Measurements from ENCODE around the gene SLC39A8.
"Not testable (repeated sequence)": the region's sequence is repeated elsewhere in the genome, so short reads cannot be mapped to it uniquely, and the experiment has no call there.

SLC39A8 gene

DNA sequence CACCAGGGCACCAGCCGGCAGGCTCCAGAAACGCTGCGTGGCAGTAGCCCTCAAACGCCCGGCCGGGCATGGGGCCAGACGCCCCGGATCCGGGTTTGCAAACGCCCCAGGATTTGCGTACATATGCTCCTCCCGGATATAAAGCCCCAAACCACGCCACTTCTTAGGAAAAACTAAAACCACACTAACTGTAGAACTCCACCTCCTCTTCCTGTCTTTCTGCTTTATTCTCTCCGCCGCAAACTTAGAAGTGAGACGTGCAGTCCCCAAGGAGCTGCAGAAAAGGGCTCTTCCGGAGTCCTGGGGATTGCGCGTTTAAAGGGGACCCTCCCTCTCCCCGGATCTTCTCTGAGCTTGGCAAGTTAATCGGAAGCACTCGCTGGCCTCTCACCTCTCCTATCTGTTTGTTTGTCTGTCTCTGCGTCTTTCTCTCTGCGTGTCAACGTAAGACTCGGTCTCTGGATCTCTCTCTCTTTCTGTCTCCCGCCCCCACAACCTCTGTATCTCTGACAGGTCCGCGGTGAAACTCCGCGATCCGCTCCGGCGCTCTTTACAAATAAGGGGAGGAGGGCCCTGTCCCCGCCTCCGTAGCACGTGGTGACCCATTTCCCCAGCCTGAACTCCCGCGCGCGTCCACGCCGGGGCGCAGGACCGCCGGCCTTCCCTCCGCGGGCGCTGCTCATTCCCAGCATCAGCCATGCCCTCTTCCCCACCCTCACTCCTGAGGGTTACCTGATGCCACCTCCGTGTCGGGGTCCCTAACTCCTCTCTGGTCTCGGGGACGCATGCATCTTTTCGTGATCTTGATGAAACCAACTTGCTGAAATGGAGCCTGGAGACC lies at the start of gene SLC39A8:
Gene SLC39A8 (minus strand): TSS at position 529 of the 841 bp plus-strand sequence. CDS start 820 bp downstream, outside the sequence.
- DNase-seq = peak; percentile 75

DNA sequence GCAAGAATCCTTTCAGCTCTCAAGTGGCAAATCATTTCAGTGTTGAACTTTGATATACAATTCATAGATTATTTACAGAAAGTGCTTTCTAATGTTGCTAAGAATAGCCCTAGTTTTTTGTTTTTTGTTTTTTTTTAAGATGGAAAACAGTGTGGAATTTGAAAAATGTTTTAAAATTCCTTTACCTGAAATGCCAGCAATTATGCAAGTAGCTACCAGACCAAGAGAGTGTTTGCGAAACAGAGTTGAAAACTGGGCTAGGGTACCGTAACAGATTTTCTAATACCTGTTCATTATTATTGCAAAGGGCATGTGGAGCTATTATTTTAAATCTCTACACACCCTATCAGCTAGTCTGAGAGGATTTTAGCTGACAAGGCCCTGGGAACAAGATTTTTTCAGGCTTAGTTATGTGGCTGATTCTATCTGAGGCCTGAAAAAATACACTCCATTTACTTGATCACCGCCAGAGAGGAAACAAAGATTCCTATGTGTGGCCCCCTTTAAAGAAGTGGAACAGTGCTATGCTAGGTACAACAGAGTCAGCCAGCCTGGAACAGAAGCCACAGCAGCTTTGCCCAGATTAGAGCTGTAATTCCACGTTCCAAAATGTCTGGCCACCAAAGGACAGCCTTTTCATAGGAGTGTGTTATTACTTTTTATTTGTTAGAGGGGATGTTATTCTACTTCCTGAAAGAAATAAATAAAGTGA lies 46.9 kb upstream of the SLC39A8 start:
- DNase-seq = no peak

DNA sequence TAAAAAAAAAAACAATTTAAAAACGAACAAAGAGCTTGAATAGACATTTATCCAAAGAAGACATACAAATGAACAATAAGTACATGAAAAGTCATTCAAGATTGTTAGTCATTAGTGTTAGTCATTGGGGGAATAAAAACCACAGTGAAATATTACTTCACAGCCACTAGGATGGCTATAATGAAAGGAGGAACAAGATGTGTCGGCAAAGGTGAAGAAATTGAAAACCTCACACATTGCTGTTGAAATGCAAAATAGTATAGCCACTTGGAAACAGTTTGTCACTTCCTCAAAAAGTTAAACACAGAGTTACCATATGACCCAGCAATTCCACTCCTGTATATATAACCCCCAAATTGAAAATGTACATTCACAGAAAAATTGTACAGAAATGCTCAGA lies 45.2 kb upstream of the SLC39A8 start:
- DNase-seq = no peak

DNA sequence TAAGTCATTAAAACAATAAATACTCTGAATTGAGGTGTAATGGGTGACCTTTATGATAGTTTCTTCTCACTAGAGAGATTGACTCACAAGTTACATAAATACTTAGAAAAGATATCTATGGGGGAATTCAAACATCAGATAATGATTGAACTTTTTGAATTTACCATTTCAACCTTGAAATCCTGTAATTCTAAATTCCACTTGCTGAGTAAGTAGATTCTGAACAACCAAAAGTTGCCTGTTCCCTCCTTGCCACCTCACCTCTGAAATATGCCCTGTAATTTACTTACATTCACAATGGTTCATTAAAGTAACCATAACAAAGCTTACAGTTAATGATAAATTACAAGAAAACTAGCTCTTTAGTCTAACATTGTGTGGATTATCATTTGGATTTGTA lies 43.3 kb upstream of the SLC39A8 start:
- no peak for DNase-seq

DNA sequence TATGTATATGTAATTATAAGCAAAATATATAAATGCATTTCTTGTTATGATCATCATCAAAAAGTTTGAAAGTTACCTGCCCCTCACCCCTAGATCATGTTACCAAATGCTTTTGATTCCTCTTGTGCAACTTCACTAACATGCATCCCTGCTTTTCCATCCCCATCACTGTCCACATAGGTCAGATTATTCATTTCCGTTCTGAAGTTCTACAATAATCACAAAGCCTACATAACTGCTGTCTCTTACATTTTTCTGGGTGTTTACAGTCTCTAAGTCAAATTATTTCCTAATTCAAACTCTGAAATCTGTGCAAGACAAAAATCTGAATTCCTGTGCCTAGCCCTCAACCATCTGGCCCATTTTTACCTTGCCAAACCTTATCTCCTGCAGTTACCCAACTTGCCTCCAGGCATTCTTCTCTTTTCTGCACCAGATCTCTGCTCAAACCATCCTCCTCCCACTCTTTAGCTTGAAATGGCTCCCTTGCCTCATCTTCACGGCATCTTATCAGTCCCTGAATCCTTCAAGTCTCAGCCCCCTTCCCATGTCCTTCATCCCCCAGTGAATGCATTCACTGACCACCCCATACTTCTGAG lies 42.4 kb upstream of the SLC39A8 start:
- DNase-seq = no peak

DNA sequence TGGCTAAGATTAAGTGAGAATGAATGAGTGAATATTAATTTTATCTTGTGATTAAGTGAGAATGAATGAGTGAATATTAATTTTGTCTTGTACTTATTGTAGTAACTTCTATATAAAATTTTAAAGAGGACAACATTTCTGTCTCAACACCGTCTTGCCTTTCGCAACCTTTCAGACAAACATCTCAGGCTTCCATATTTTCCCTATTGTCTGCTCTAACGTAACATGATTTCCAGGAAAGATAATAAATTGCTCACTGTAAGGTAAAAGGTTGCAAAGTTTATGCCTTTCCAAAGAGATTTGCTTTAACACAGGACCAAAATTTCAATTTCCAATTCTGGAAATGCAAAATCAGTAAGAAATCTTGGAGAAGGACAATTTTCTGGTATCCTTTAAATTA lies 41.7 kb upstream of the SLC39A8 start:
- DNase-seq = no peak

DNA sequence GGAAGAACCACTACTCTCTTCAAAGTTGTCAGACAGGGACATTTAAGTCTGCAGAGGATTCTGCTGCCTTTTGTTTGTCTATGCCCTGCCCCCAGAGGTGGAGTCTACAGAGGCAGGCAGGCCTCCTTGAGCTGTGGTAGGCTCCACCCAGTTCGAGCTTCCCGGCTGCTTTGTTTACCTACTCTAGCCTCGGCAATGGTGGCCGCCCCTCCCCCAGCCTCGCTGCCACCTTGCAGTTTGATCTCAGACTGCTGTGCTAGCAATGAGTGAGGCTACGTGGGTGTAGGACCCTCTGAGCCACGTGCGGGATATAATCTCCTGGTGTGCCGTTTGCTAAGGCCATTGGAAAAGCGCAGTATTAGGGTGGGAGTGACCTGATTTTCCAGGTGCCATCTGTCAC lies 35.0 kb upstream of the SLC39A8 start:
- not testable (repeated sequence) for DNase-seq

DNA sequence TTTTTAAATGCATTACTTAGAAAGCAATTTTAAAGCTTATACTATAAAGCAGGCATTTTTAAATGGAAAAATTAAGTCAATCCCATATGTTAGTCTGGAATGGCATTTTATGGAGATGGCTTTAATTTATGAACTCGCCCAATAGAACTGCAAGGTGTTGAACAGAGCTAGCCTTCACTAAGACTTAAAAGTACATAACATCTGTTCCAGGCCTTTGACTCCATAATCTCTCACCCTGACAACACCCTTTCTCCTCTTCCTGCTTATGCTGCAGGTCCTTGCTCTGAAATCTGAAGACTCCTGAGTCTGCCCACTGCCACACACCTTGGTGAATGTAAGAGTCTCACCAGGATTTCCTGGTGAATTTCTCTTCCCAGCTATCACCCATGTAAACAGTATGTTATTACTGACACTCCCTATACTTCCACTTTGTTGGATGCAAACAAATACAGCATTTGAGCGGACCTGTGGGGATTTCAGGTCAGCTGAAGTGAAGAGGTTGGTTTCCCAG lies 17.7 kb upstream of the SLC39A8 start:
- DNase-seq = no peak

DNA sequence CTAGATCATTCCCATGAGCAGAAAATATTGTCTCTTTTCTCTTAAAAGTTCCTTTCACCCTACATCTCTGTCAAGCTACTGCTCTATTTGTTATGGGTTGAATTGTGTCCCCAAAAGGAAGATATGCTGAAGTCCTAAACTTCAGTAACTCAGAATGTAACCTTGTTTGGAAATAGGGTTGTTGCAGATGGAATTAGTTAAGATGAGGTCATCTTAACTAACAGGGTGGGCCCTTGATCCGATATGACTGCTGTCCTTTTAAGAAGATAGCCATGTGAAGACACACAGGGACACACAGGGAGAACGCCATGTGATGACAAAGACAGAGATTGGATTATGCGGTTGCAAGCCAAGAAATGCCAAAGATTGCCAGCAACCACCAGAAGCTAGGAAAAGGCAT lies 12.8 kb upstream of the SLC39A8 start:
- no peak for DNase-seq

DNA sequence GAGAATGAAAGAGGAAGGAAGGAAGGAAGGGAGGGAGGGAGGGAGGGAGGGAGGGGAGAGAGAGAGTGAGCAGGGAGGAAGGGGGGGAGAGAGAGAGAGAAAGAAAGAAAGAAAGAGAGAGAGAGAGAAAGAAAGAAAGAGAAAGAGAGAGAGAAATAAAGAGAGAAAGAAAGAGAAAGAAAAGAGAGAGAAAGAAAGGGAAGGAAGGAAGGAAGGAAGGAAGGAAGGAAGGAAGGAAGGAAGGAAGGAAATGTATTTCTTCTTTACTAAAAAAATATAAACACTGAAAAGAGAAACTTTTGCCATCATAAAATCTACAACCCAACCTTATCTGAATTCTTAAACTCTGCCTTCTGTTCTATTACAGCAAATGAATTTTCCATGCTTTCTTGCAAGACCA lies 12.4 kb upstream of the SLC39A8 start:
- not testable (repeated sequence) for DNase-seq

DNA sequence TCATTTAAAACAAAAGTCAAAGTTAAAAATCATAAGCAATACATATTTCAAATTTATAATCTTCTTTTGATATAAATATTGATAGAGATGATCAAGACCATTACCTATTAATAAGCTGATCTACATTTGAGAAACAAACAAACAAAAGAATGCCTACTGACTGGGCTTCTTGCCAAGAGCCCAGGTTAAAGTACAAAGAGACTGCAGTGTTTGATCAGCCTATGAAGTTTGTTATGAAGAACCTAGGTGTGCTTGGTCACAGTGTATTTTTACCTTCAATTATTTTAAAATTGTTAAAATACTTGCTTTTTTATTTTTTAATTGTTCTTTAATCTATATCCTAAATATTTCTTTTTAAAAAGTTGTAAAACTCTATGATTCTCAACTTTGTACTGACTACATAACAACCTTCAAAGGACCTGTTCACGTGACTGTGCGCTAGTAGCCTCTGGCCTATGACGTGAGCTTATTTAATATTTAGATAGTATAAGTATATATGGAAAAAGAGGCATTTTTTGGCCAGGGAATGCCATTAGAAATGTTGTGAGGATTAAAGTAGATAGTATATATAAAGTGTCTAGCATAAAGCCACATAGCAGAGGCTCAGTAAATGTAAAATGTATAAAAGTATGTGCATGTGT lies 11.4 kb upstream of the SLC39A8 start:
- no peak for DNase-seq

DNA sequence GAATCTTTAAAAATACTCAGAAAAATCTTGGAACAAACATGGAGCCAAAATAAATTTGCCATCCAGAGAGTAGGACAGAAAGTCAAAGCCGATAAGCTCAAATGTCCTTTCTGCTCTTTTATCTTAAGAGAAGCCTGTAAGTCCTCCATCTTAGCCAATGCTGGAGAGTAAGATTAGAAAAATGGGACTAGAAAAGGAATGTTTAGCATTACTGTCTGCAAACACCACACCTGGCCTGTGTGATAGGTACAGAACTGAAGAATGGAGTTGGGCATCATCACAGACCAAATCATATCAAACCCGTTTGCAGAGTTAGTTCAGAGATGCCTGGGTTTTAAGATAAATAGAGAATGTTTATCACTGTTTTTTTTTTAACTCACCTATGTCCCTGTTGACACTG lies 10.5 kb upstream of the SLC39A8 start:
- DNase-seq = no peak

DNA sequence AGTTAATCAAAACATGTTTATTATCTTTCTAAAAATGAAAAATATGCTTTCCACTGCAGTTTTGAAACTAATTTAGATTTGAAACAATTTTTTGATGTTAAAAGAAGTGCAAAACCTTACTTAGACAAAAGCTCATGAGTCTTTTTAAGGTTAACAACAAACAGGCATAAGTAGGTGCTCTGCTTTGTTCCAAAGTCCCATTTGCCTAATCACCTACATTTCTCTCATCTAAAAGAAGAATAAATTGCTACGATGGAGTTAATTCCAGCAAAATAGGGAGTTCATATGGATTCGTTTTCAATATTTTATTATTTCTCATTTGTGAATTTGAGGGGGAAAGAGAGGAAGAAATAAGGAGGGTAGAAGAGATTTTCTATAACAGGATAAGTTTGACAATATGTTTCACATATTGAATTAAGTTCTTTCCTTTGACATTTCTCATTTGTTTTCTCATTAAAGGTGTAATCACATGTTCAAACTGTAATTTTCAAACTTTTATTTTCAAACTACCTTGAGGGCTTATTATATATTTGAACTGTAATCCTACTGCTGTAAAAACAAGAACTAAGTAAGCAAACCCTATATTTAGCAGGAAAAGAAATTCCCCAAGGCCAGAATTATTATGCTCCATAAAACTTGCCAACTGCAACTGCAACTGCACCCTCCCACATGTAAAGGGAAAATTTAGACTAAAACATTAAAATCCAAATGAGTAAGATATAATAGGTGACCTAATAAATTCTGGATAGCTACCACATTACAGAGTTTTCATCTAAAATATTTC lies 9.6 kb upstream of the SLC39A8 start:
- DNase-seq = no peak

DNA sequence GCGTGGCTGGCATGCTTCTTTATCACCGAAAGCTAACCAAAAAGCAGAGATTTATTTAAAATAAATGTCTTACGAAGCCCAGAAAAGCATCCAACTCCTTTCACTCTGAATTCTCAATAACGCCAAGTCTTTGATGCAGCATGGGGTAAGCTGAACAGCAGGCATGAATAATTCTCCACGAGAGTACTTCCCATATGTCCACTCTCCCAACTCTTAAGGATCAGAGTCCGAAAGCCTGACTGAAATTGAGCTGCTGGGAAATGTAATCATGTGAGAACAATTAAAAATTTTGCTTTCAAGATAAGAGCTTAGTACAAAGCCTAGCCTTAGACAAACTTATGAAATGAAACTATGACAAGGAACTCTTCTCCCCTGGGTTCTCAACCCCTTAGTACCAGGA lies 7.5 kb upstream of the SLC39A8 start:
- DNase-seq = no peak

DNA sequence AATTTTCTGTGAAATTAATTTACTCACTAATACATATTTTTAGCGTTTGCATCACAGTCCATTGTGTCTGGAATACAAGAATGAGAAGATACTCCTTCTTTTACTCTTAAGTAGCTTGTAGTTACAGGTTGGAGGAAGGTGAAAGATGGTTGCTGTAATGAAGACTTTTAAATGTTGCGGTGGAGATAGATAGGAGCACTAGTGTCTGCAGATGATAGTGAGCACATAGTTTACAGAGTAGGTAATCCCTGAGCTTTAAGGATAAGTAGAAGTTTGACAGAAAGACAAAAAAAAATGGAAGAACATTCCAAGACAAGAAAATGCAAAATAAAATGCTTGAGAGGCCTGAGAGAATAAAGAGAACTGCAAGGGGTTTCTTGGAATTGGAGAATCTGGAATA lies 5.4 kb upstream of the SLC39A8 start:
- no peak for DNase-seq

DNA sequence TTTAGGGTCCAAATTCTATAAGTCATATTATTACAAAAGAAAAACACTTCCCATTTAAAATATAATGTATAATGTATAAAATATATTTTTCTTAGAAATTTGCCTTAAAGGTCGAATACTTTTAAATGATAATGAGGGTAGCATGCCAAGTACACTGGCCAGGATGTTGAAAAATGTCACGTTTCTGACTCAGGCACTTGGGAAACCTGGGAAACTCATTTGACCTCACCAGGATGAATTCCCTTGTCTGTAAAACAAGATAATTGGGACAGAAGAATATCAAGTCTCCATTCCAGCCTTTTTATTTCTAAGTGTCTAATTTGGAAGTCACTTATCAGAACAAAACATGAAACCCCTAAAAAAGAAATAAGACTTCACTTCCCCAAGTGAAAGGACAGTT lies 3.4 kb upstream of the SLC39A8 start:
- DNase-seq = no peak

DNA sequence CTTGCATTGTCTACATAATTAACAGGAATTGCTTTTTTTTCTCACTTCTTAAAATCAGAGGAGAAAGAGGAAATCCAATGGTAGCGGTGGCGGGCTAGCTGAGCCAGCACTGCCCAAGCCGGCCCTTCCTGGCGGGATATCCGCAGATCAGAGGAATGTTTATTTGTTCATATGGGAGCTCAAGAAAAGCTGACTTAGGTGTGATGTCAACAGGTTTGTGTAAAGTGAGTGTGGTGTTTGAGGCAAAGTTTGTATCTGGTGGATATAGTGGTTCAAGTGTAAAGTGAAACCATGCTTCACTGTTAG lies 466 bp upstream of the SLC39A8 start:
- no peak for DNase-seq

DNA sequence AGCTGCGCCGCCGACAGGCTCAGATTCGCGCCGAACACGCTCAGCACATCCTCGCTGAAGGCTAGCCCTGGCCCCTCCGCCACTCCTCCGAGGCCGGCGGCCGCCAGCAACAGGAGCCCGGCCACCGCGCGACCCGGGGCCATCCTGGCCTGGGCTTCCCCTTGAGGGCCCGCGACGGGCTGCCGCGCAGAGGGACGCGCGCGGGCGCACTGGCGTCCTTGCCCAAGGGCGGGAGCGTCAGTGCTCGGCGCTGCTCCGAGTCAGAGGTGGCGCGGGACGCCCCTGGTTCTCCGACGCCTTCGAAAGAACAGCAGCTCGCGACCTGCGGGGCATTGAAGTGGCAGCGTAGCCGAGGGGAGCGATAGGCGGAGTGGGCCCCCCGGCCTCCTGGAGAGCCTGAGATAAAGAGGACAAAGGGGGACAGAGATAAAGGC lies 745 bp downstream of the SLC39A8 start:
- peak; percentile 49 for DNase-seq

DNA sequence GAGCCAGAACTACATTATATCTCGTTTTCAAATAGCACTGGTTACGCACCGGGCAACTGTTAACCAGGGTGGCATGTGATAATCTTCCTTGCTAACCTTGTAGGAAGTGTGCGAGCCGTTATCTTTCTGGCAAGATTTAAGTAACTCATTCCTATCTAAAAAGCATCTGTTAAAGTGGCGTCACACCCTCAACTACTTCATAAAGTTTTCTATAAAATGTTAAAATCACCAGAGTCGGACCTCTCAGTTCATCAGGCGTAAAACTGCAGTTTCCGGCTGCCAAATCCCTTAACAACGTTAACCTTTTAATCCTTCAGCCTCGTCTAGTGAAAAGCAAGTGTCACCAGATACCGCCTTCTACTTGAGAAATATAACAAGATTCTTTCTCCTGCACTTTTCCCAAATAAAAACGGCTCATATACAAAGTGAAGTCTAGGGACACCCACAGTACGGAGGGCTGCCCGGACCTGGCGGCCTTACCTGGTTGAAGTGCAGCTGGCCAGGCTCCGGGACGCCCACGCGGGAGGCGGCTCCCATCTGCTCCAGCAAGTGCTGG lies 1.2 kb downstream of the SLC39A8 start:
- no peak for DNase-seq

DNA sequence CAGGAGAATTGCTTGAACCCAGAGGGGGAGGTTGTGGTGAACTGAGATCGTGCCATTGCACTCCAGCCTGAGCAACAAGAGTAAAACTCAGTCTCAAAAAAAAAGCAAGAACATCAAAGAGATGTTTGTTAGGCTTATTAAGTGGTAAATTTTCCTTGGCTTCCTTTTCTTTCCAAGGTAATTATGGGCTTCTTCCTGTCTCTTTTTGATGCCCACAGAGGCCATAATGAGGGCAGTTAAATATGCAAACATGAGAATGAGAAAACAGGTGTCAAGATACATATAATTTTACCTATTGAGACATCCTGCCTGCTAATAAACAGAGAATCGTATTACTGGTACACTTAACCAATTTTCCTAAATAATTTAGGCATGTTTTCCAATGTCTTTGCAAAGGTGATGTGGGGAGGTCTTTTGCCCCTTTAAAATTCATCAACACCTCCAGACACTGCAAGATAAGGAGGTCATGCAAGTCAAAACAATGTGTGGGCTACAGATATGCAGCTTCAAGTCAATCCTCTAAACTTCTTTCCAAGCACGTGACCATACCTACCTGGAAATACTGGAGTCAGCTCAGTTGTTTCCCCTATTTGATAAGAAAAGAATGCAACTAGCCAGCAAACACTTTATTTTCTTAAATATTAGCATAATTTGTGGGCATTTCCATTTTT lies 2.7 kb downstream of the SLC39A8 start:
- DNase-seq = no peak

DNA sequence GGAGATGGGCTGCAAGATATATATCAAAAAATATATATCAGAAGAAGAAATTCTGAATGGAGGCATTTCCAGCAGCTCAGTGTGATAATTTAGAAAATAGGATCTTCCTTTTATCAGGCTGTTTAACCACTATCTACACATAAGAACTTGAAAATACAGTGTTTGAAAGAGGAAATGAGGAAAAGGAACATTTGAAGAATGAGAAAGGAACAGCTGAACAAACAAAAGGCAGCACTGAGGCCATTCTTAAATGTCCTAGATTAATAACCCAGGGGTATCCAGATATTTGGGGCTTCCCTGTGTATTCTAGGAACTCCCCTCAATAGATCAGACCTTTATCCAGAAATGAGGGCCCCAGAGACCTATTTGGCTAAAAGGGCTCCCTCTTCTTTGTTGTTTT lies 4.1 kb downstream of the SLC39A8 start:
- DNase-seq = no peak

DNA sequence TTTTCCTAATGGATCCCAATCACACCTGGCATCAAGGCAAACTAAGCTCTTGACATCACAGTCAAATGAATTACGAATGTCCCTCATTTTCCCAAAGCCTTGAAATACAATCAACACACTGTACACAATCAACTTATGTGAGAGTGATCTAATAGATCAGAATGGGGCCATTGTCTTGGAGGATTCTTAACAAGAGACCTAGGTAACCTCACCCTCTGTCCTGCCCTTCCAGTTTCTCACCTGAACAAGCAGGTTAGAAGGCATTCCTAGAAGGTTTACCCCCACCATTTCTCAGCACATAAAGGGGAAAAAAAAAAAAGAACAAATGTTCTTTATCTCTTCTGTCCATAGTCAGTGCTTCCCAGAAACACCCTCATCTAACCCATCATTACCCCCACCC lies 6.3 kb downstream of the SLC39A8 start:
- DNase-seq = no peak
